NCI-H460 (cell line): ENCODE data around the gene WDR75. TPM values are rescaled to one million over a fixed set of nuclear protein-coding genes. Genes with fewer than 3 reads are reported as not detected.
A peak's percentile ranks its signal among the peaks of the same experiment; 100 is the strongest.

Experiments used
- DNase-seq: peaks from one replicate; pipeline ENCODE4 v3.0.0-alpha.2; 2016; ENCODE audit warnings: low read depth; ENCODE audit errors: extremely low read depth
- total RNA-seq: library from RNA; depleted of rRNA; stranded (reverse); fragments of >200 nt; shearing (Covaris generic); gene quantifications from 2 replicates; pipeline ENCODE4 v1.2.3, GENCODE V29; 2014

WDR75 gene
- total RNA-seq, 1 experiment from 2014 or later, result 100 TPM

GRCh38 chr2:189492451-189492850, 51.2 kb downstream of the WDR75 start:
- DNase-seq, result no peak

GRCh38 chr2:189498205-189498604, 56.9 kb downstream of the WDR75 start:
- no peak for DNase-seq

- no peak for DNase-seq
Observed at GRCh38 chr2:189499137-189499536, 57.9 kb downstream of the WDR75 start.

GRCh38 chr2:189500456-189501160, 59.3 kb downstream of the WDR75 start:
- DNase-seq, result no peak

GRCh38 chr2:189501487-189501886, 60.2 kb downstream of the WDR75 start:
- no peak for DNase-seq

GRCh38 chr2:189502714-189503113, 61.4 kb downstream of the WDR75 start:
- DNase-seq, result no peak

GRCh38 chr2:189504238-189504637, 63.0 kb downstream of the WDR75 start:
- DNase-seq, result no peak

- DNase-seq, result no peak
Observed at GRCh38 chr2:189505492-189505891, 64.2 kb downstream of the WDR75 start.

GRCh38 chr2:189506514-189506976, 65.3 kb downstream of the WDR75 start:
- DNase-seq, result peak; percentile 17

- DNase-seq, result no peak
Observed at GRCh38 chr2:189511210-189511959, 70.1 kb downstream of the WDR75 start.

GRCh38 chr2:189511960-189512319, 70.7 kb downstream of the WDR75 start:
- DNase-seq, result no peak

GRCh38 chr2:189512879-189513278, 71.6 kb downstream of the WDR75 start:
- no peak for DNase-seq

- DNase-seq, result no peak
Observed at GRCh38 chr2:189514104-189514503, 72.8 kb downstream of the WDR75 start.

GRCh38 chr2:189515264-189515663, 74.0 kb downstream of the WDR75 start:
- DNase-seq, result no peak

GRCh38 chr2:189516546-189516945, 75.3 kb downstream of the WDR75 start:
- no peak for DNase-seq

GRCh38 chr2:189517847-189518535, 76.7 kb downstream of the WDR75 start:
- no peak for DNase-seq

GRCh38 chr2:189519631-189520387, 78.5 kb downstream of the WDR75 start:
- no peak for DNase-seq

- DNase-seq, result peak; percentile 25
Observed at GRCh38 chr2:189521699-189522434, 80.6 kb downstream of the WDR75 start.

GRCh38 chr2:189522435-189523151, 81.3 kb downstream of the WDR75 start:
- DNase-seq, result no peak
